GM18499 (cell line): ENCODE results near the gene RFLNA.

Experiments used
- ATAC-seq: cut with Tn5 transposase; IDR thresholded peaks from one replicate; pipeline ENCODE4 v1.9.1; 2021; ENCODE audit warnings: moderate number of reproducible peaks; ENCODE audit not compliant: insufficient read depth, unreplicated experiment

Gene RFLNA, protein sequence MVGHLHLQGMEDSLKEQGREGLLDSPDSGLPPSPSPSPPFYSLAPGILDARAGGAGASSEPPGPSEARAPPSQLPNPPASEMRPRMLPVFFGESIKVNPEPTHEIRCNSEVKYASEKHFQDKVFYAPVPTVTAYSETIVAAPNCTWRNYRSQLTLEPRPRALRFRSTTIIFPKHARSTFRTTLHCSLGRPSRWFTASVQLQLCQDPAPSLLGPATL

DNA sequence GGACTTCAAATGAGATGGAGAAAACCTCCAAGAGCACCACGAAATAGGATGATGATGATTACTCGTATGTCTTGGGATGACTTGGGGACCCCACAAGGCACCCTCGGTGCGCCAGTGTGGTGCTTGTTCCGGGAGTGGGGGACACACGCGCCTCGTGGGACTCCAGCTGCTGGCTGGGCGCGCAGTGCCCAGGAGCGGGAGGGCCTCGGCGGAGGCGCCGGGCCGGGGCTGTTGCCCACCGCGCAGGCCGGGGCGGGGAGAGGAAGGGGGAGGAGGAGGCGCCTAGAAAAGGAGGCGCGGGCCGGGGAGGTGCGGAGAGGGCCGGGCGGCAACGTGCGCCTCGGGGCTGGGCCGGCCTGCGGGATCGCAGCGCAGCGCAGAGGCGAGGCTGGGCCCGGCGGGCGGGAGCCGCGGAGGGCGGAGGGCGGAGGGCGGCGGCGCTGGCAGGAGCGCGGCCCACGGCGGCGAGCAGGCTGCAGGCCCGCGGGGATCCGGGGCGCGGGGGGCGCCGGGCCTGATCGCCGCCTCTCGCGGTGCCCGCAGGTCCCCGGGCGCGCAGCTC is at the start of gene RFLNA:
TSS of gene RFLNA (plus strand) at position 314 of the 562 bp plus-strand sequence. CDS start 337 bp downstream, outside the sequence.
- no peak for ATAC-seq

DNA sequence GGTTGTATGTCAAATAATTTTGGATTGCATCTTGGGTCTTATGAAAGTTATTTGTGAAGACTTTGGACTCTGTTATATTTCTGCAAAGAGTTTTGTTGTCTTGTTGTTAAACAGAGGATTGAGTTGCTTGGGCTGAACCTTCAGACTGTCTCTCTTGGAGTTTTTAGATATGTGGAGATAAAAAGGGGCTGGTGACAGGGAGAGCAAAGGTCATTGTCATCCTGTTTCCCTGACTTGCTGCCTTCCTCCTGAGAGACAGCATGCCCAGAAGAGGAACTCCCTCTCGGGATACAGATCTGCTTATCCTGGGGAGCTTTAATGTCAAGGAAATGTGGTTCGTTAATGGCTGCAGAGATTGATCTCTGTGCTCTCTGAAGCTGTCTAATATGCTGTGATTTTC is 47.6 kb upstream of the RFLNA start:
- ATAC-seq = no peak

DNA sequence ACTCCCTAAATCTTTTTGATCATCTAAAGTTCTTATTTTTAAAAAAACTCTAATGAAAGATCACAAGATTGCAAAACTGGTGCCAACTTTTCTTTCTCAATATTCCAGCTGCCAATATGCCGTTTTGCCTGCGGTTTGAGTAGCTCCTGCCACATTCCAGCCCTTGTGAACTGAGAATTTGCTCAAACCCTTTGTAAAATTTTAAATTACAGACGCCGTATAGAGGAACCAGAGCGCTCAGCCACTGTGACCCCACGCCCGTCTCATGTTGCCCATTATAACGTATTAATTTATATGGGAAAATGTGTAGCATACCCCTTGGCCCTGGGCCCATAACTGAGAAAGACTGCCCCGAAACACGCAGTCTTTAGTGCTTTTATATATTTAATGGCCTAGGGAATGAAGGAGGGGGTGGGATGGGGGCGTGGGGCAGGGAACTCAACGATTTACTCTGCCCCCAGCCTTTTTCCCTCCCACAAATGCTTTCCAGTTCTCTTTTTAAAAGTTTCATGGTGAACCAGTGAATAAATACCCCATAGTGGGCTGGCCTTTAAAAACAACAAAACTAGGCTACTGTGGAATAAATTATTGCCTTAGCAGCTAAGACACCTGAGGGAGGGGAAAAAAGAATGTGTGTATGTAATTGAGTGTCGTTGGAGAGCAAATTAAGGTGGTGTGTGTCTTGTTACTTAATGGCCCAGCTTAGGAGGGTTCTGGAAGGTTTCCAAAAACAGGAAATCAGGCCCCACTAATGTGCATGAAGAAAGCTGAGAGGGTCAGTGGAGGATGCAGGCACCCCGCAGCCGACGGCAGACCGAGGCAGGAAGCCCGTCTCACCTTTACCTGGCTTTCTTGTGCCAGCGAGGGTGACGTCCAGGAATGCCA is 45.7 kb upstream of the RFLNA start:
- ATAC-seq = no peak

DNA sequence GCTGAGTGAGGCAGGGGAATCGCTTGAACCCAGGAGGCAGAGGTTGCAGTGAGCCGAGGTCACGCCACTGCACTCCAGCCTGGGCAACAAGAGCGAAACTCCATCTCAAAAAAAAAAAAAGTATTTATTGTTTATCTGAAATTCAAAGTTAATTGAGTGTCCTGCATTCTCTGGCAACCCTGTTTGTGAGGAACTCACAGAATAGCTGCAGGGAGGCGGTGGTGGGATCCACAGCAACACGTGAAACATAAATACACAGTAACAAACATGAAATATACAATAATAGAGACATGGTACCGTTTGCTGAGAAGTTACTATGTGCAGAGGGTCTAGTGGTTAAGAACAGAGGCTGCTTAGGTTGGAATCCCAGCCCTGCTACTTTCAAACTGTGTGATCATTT is 43.7 kb upstream of the RFLNA start:
- ATAC-seq = no peak

DNA sequence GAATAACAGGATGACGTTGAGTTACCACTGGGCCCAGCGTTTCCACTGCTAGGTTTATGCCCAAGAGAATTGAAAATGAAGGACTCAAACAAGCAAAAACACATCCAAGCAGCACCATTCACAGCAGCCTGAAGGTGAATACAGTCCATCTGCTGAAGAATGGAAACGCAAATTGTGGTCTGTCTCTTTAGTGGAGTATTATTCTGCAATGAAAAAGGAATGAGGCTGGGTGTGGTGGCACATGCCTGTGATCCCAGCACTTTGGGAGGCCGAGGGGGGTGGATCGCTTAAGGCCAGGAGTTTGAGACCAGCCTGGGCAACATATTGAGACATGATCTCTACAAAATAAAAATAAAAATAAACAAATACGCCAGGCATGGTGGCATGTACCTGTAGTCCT is 41.9 kb upstream of the RFLNA start:
- ATAC-seq = no peak

DNA sequence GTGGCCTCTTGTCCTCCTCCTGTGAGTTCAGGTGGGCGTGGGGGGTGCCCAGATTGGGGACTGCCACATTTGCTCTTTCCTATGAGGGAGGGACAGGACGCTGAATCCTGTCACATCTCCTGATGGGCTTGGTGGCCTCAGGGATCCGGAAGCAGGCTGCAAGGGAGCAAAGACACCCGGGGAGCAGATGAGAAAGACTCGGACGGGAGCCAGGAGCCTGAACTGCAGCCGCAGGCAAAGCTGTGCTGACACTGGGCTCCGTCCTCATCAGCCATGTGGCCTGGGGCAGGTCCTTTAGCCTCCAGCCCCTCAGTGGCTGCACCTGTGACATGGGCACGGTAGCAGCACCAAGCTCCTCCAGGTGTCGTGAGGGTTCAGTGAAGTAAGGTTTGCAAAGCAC is 40.8 kb upstream of the RFLNA start:
- ATAC-seq = no peak

DNA sequence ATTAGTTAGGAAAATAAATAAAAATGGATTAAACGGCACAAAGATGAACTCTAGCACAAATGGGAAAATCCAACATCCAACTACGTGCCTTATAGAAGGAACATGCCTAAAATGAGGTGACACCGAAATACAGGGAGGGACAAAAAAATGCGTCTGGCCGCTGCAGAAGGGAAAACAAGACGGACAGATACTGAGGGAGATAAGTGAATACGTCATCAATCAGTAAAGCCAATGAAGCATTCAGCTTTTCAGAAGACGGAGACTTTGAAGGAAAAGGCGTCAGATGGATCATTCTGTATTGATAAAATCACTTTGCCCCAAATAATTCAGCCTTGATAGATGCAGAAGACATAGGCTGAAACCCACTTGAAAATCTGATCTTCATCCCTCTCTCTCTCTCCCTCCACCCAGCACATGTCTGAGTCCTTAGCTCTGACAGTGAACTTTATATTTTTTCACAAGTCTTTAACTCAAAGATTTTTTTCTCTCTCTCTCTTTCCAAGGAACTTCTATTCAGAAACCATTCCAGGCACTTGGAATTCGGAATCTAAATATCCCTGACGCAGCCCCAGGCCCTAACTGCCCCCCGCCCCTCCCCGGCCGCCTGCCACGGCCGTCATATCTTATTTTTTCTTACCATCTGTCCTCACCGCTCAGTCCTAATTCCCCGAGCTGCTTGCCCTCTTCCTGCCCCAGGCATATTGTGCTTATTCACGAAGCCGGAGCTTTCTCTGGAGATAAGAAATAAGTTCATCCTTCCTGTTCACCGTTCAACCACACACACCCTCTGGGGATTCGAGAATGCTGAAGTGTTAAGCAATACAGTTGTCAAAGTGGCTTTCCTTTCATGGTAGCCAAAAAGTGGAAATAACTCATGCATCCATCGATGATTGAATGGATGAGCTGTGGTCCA is 35.5 kb upstream of the RFLNA start:
- no peak for ATAC-seq

DNA sequence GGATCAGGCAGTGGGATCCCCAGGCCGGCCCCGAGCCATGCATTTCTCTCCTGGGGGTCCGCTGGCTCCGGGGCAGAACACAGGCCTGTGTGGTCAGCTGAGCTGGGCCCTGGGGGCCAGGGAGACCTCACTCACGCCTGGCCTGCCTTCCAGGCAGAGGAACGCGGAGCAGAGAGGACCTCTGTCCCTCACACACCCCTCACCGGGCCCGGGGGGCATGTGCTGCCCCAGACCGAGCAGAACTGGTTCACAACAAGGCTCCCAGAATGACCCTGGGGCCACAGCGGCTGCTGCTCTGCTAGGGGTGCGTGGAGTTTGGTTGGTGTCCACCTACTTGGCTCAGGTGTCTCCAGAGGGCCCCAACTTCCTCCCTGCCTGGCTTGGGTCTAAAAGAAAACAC is 33.0 kb upstream of the RFLNA start:
- no peak for ATAC-seq

DNA sequence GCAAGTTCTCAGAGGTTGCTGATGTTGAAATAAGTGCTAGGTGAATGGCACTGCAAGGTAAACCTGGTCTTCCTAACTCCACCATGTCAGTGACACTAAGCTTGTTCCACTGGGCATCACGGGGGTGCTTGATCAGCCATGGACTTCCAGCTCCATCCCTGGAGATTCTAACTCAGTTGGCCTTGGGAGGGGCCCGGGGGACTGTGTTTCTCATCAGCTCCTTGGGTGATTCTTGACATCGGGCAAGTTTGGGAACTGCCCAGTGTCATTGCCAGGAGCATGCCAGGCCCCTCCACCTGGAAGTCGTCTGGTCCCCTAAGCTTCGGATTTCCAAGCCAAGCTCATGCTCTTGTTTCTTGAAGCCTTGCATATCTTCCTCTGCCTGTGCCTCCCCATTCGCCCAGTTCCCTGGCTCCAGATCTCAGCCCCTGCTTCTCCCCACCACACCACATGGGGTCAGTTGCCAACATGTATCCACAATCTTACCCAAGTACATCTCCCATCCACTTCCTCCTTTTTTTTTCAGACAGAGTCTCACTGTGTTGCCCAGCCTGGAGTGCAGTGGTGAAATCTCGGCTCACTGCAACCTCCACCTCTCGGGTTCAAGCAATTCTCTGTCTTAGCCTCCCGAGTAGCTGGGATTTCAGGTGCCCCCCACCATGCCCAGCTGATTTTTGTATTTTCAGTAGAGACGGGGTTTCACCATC is 30.7 kb upstream of the RFLNA start:
- no peak for ATAC-seq

DNA sequence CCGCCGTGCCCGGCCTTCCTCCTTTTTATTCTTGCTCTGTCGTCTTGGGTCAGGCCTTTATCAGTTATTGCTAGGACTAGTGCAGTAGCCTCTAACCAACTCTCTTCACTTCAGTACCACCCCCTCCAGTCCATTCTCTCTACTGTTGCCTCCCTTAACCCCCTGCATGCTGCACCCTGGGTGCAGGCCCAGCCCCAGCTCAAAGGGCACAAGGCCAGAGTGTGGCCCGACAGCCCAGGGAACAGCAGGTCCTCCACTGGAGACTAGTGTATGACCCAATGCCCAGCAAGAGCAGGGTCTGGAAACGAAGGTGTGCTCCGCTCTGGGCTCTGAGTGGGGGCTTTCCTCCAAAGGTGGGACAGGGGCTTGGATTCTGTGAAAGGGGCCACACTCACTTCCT is 30.0 kb upstream of the RFLNA start:
- no peak for ATAC-seq

DNA sequence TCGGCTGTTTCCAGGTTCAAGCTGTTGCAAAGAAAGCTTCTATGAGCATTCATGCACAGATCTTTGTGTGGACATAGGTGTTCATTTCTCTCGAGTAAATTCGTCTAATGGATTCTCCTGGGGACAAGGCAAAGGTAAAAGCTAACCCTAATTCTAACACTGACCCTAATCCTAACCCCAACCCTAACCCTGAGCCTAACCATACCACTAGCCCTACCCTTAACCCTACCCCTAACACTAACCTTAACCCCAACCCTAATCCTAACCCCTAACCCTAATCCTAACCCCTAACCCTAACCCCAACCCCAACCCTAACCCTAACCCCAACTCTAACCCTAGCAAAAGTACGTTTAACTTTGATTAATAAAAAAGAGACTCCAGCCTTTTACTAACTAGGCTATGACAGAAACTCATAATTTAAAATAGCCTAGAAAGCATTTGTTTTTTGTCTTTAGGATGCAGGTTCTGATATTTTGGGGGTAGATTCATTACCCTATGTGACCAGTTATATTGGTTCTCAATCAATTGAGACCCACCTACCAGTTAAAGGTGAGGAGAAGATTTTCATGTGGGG is 27.6 kb upstream of the RFLNA start:
- ATAC-seq = no peak

DNA sequence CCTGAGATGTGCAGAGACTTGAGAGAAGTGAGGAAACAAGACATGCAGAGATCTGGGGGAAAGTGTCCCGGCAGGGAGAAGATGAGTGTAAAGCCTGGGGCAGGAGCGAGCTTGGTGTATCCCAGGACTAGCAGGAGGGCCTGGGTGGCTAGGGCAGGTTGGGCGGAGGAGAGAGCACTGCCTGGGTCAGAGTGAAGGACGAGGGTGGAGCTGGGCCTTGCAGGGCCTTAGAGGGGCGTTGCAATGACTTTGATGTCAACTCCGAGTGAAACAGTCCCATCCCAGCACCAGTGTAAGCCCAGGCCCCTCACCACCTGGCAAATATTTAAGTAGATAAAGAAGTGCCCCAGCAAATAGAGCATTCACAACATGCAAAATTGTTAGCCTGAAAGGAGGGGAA is 24.2 kb upstream of the RFLNA start:
- ATAC-seq = no peak

DNA sequence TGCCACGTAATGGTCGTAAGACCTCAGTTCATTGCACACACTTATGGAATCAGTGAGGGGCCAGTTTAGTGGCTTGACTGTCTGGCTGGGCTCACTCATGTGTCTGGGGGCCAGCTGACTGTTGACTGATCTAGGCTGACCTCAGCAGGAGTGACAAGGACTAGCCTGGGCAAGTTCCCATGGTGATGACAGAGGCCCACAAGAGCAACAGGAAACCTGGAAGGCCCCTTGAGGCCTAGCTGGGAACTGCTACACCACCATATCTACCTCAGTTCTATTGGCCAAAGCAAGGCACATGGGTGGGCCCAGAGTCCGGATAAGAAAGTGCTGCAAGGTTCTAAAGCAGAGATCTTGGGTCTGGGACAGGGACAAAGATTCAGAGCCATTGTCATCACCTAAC is 21.3 kb upstream of the RFLNA start:
- no peak for ATAC-seq

DNA sequence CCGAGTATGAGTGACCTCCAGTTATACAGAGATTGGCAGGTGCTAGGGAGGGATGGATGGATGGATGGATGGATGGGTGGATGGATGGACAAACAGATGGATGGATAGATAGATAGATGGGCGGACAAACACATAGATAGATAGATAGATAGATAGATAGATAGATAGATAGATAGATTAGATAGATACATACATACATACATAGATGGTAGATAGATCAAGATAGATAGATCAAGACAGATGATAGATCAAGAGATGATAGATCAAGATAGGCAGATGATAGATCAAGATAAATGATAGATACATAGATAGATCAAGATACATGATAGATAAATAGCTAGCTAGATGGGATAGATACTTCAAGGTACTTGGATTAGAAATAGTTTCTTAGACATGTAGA is 18.6 kb upstream of the RFLNA start:
- no peak for ATAC-seq

DNA sequence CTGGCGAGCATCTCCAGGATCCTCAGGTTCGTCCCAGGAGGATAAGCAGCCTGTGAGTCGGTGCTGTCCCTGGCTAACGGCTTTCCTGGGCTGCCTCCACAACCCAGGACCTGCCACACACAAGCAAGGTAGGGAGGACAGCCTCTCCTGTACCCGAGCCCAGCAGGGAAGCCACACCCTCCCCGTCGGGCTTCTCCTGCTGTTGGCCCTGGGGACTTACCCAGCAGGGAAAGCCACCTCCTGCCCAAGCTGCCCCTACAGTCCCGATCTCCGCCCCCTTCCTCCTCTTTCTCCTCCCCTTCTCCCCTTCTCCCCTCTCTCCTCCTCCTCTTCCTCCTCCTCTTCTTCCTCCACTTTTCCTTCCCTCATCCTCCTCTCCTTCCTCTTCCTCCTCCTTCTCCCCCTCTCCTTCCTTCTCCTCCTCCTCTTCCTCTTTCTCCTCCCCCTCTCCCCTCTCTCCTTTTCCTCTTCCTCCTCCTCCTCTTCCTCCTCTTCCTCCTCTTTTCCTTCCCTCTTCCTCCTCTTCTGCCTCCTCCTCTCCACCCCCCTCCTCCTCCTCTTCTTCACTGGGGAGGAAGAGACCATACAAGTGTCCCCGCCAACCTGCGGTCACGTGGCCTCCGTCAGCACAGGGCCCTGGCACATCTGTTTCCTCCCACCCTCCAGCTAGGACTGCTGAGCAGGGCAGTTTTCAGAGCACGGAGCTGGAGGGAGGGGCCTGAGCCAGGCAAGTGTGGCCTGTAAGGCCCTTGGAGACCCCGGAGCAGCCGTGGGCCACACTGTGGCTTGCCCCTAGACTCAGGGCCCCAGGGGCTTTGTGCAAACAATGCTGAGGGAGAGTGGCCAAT is 17.3 kb upstream of the RFLNA start:
- ATAC-seq = no peak

DNA sequence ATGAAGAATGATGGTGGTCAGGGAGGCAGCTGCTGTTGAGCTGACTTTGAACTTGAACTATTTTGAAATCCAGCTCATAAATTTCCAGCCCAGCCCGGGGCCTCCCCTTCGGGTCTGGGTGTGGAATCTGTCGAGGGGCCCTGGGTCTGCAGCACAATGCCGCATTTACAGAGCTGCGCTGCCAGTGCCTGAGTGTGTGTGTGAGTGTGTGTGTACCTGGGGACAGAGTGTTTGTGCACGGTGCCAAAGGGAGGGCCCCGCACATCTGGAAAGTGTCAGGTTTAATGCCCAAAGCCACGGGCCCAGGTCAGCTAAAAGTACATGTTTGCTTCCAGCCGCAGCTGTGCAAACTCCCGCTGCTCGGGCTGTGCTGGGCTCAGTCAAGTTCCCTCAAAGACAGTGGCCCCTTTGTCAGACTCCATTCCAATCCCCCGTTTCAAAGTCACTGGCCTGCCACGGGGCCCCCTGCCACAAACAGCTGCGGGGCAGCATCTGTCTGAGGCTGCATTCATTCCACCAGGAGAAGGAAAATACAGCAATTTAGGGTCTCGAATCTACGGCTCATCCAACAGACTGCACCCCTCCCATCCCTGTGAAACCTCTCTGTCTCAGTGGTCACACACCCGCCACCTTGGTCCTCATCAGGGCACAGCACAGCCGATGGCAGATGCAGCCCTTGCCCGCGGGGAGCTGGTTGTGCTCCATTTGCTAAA is 16.3 kb upstream of the RFLNA start:
- no peak for ATAC-seq

DNA sequence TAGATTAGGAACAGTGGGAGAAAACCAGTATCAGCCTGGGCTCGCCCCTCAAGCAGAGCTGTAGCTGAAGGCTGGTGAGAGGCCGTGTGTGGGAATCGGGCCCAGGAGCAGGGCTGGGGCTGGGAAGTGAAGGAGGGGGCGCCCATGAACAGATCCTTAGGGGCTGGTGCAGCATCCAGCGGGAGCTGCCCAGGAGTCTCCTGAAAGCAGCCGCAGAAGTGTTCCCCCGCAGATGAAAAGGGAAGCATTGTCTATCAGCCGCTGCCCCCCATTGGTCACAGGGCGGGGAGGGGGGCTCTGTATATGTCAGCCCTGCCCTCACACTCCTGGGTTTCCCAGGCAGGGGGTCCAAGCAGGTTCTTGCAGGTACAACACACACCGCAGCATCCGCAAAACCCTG is 15.6 kb upstream of the RFLNA start:
- ATAC-seq = no peak

DNA sequence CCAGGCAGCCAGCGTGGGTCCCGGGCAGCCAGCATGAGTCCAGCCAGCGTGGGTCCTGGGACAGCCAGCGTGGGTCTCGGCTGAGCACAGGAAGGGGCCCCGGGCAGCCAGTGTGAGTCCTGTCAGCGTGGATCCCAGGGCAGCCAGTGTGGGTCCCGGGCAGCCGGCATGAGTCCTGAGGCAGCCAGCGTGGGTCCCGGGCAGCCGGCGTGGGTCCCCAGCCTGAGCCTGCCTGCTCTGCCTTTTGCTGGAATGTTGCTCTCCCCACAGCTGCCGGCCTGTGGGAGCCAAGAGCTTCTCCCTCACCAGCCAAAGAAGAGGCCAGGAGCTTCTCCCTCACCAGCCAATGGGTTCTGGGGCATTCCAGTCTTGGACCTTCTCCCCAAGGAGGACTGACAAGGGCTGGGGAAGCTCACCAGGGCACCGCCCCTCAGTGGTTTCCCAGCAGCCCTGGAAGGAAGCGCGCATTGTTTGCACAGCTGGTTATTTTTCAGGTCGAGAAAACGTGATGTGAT is 15.0 kb upstream of the RFLNA start:
- no peak for ATAC-seq
